ENCODE measurements around the gene SKAP1. TPM values are rescaled to one million over a fixed set of nuclear protein-coding genes. Genes with fewer than 3 reads are reported as not detected.

Gene SKAP1
- 10 to 100 TPM; 71.7 to 77.6 TPM for total RNA-seq

- H3K4me1 Mint-ChIP-seq (ENCODE audit: low read depth) = peaks cover 59% of the 10 kb centered on the region
Measured at GRCh38 chr17:48429638-48430586, at the start of gene SKAP1. SKAP1 (minus strand) TSS chr17:48430214.

GRCh38 chr17:48479014-48479402 lies 49.0 kb upstream of the SKAP1 start:
- ChIA-PET POLR2A (no interaction called here), CTCF (interaction anchor here (2.8 kb wide), 1 partner anchor 127 kb away, joined by 9 read pairs; no protein-coding TSS in a partner anchor)
- H3K4me1 Mint-ChIP-seq (ENCODE audit: low read depth) = peaks cover 17% of the 10 kb centered on the region
- intact Hi-C loops (cut with micrococcal nuclease) = no loop called here
- no peaks in the 10 kb centered on the region for H3K36me3 Mint-ChIP-seq
- no peak overlapping the region for H3K4me3 Mint-ChIP-seq
- no peaks in the 10 kb centered on the region for H3K9me3 Mint-ChIP-seq
- DNase-seq = no peak
- H3K27me3 Mint-ChIP-seq = no peaks in the 10 kb centered on the region
- no peak overlapping the region for H3K27ac Mint-ChIP-seq

More at GRCh38 chr17:48429638-48430586, at the start of gene SKAP1:
- Mint-ChIP-seq H3K36me3 (peaks cover 17% of the 10 kb centered on the region), H3K9me3 (no peaks in the 10 kb centered on the region), H3K27ac (peak within 1 kb of the TSS; percentile 98), H3K27me3 (no peaks in the 10 kb centered on the region), H3K4me3 (peak within 1 kb of the TSS; percentile 99)
- CTCF ChIA-PET = interaction anchor here (1.8 kb wide), 1 partner anchor 27 kb away, joined by 4 read pairs; no protein-coding TSS in a partner anchor
- intact Hi-C loops (cut with micrococcal nuclease) = no loop called here
- POLR2A ChIA-PET = interaction anchor here (0.6 kb wide), 1 partner anchor 17 kb away, joined by 3 read pairs; no protein-coding TSS in a partner anchor
- peak; percentile 73 for DNase-seq

GRCh38 chr17:48478224-48479013 lies 48.4 kb upstream of the SKAP1 start:
- H3K27me3 Mint-ChIP-seq = no peaks in the 10 kb centered on the region
- intact Hi-C loops (cut with micrococcal nuclease) = no loop called here
- no peak overlapping the region for H3K27ac Mint-ChIP-seq
- POLR2A ChIA-PET = no interaction called here
- CTCF ChIA-PET = interaction anchor here (1.0 to 3.6 kb wide), 3 partner anchors 10 to 127 kb away, joined by 3 to 15 read pairs (median 9); no protein-coding TSS in a partner anchor
- peaks cover 15% of the 10 kb centered on the region for H3K4me1 Mint-ChIP-seq (ENCODE audit: low read depth)
- H3K36me3 Mint-ChIP-seq = no peaks in the 10 kb centered on the region
- DNase-seq = peak; percentile 50
- H3K9me3 Mint-ChIP-seq = no peaks in the 10 kb centered on the region
- H3K4me3 Mint-ChIP-seq = no peak overlapping the region

- Mint-ChIP-seq H3K27me3 (no peaks in the 10 kb centered on the region), H3K9me3 (no peaks in the 10 kb centered on the region), H3K36me3 (no peaks in the 10 kb centered on the region), H3K4me3 (no peak overlapping the region), H3K4me1 (ENCODE audit: low read depth) (peaks cover 3% of the 10 kb centered on the region), H3K27ac (no peak overlapping the region)
- intact Hi-C loops (cut with micrococcal nuclease) = no loop called here
- ChIA-PET POLR2A (no interaction called here), CTCF (interaction anchor here (0.6 to 3.6 kb wide), 6 partner anchors 9 to 213 kb away, joined by 3 to 15 read pairs (median 4); no protein-coding TSS in a partner anchor)
- no peak for DNase-seq
Measured at GRCh38 chr17:48477221-48477620, 47.2 kb upstream of the SKAP1 start.

GRCh38 chr17:48472411-48473281 lies 42.6 kb upstream of the SKAP1 start:
- intact Hi-C loops (cut with micrococcal nuclease) = no loop called here
- Mint-ChIP-seq H3K9me3 (no peaks in the 10 kb centered on the region), H3K4me1 (ENCODE audit: low read depth) (no peaks in the 10 kb centered on the region), H3K27ac (no peak overlapping the region), H3K27me3 (peaks cover 3% of the 10 kb centered on the region), H3K36me3 (no peaks in the 10 kb centered on the region), H3K4me3 (no peak overlapping the region)
- ChIA-PET CTCF (interaction anchor here (0.6 to 2.6 kb wide), 3 partner anchors 16 to 164 kb away, joined by 3 to 9 read pairs (median 3); no protein-coding TSS in a partner anchor), POLR2A (no interaction called here)
- DNase-seq = no peak

- DNase-seq = no peak
- CTCF ChIA-PET = interaction anchor here (2.6 kb wide), 1 partner anchor 15 kb away, joined by 9 read pairs; no protein-coding TSS in a partner anchor
- no peaks in the 10 kb centered on the region for H3K36me3 Mint-ChIP-seq
- H3K4me1 Mint-ChIP-seq (ENCODE audit: low read depth) = no peaks in the 10 kb centered on the region
- H3K27ac Mint-ChIP-seq = no peak overlapping the region
- H3K9me3 Mint-ChIP-seq = no peaks in the 10 kb centered on the region
- no peak overlapping the region for H3K4me3 Mint-ChIP-seq
- intact Hi-C loops (cut with micrococcal nuclease) = no loop called here
- H3K27me3 Mint-ChIP-seq = peaks cover 3% of the 10 kb centered on the region
- POLR2A ChIA-PET = no interaction called here
Measured at GRCh38 chr17:48471817-48472410, 41.9 kb upstream of the SKAP1 start.

GRCh38 chr17:48470388-48471034 lies 40.5 kb upstream of the SKAP1 start:
- CTCF ChIA-PET = interaction anchor here (1.1 to 2.6 kb wide), 2 partner anchors 14 to 120 kb away, joined by 3 to 9 read pairs; no protein-coding TSS in a partner anchor
- intact Hi-C loops (cut with micrococcal nuclease) = no loop called here
- H3K9me3 Mint-ChIP-seq = no peaks in the 10 kb centered on the region

GRCh38 chr17:48469227-48469626 lies 39.2 kb upstream of the SKAP1 start:
- no peaks in the 10 kb centered on the region for H3K9me3 Mint-ChIP-seq
- no peak overlapping the region for H3K27ac Mint-ChIP-seq
- intact Hi-C loops (cut with micrococcal nuclease) = no loop called here
- no peak for DNase-seq
- H3K4me1 Mint-ChIP-seq (ENCODE audit: low read depth) = no peaks in the 10 kb centered on the region
- no peaks in the 10 kb centered on the region for H3K36me3 Mint-ChIP-seq
- ChIA-PET POLR2A (no interaction called here), CTCF (interaction anchor here (0.9 kb wide), 1 partner anchor 12 kb away, joined by 3 read pairs; no protein-coding TSS in a partner anchor)
- peaks cover 3% of the 10 kb centered on the region for H3K27me3 Mint-ChIP-seq
- no peak overlapping the region for H3K4me3 Mint-ChIP-seq

More at GRCh38 chr17:48470388-48471034, 40.5 kb upstream of the SKAP1 start:
- no peaks in the 10 kb centered on the region for H3K4me1 Mint-ChIP-seq (ENCODE audit: low read depth)
- POLR2A ChIA-PET = no interaction called here
- H3K4me3 Mint-ChIP-seq = no peak overlapping the region
- no peak for DNase-seq
- H3K36me3 Mint-ChIP-seq = no peaks in the 10 kb centered on the region
- H3K27ac Mint-ChIP-seq = no peak overlapping the region
- H3K27me3 Mint-ChIP-seq = peaks cover 3% of the 10 kb centered on the region

GRCh38 chr17:48468299-48468698 lies 38.3 kb upstream of the SKAP1 start:
- H3K36me3 Mint-ChIP-seq = no peaks in the 10 kb centered on the region
- DNase-seq = no peak
- H3K27ac Mint-ChIP-seq = no peak overlapping the region
- ChIA-PET POLR2A (no interaction called here), CTCF (interaction anchor here (0.9 to 1.1 kb wide), 3 partner anchors 9 to 135 kb away, joined by 3 to 4 read pairs (median 3); no protein-coding TSS in a partner anchor)
- H3K9me3 Mint-ChIP-seq = no peaks in the 10 kb centered on the region
- intact Hi-C loops (cut with micrococcal nuclease) = no loop called here
- no peak overlapping the region for H3K4me3 Mint-ChIP-seq
- peaks cover 3% of the 10 kb centered on the region for H3K27me3 Mint-ChIP-seq
- no peaks in the 10 kb centered on the region for H3K4me1 Mint-ChIP-seq (ENCODE audit: low read depth)

GRCh38 chr17:48465884-48466283 lies 35.9 kb upstream of the SKAP1 start:
- ChIA-PET CTCF (interaction anchor here (1.0 kb wide), 1 partner anchor 26 kb away, joined by 3 read pairs; no protein-coding TSS in a partner anchor), POLR2A (no interaction called here)
- Mint-ChIP-seq H3K27me3 (peaks cover 2% of the 10 kb centered on the region), H3K36me3 (no peaks in the 10 kb centered on the region), H3K9me3 (no peaks in the 10 kb centered on the region), H3K27ac (no peak overlapping the region), H3K4me3 (no peak overlapping the region), H3K4me1 (ENCODE audit: low read depth) (no peaks in the 10 kb centered on the region)
- intact Hi-C loops (cut with micrococcal nuclease) = no loop called here
- DNase-seq = no peak

All from activated CD4-positive, alpha-beta memory T cell treated with anti-CD3 and anti-CD28 coated beads for 36 hours (primary cell).